Hepatic stellate cell (primary cell): Measurements from ENCODE around the gene ACTR10.
"Not testable (repeated sequence)": the region's sequence is repeated elsewhere in the genome, so short reads cannot be mapped to it uniquely, and the experiment has no call there.

Experiments
- DNase-seq: peaks from one replicate; pipeline ENCODE4 v3.0.0; 2011; ENCODE audit warnings: low spot score

ACTR10 gene

DNA sequence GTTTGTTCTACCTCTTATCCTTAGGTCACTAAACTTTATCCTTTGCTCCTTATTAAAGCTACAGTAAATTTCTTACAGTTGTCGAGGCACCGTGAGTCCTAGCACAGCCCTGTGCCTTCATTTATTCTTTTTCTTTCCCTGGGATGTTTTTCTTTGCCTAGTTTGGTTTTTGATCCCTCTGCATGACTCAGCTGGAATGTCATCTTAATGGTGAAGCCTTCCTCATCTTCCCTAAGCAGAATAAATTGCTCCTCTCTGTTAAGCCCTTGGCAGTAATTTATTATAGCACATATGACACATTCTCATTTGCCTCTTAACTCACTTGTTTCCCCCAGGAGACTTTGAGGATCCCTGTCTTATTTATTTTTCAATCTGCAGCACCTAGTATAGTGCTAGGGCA, 16.6 kb downstream of the ACTR10 start:
- DNase-seq, result peak; percentile 12

GRCh38 chr14:58227096-58227819, 27.3 kb downstream of the ACTR10 start:
- no peak for DNase-seq

- no peak for DNase-seq
Observed at GRCh38 chr14:58238252-58239243, 38.6 kb downstream of the ACTR10 start.

- DNase-seq, result no peak
Observed at GRCh38 chr14:58239244-58240195, 39.6 kb downstream of the ACTR10 start.

DNA sequence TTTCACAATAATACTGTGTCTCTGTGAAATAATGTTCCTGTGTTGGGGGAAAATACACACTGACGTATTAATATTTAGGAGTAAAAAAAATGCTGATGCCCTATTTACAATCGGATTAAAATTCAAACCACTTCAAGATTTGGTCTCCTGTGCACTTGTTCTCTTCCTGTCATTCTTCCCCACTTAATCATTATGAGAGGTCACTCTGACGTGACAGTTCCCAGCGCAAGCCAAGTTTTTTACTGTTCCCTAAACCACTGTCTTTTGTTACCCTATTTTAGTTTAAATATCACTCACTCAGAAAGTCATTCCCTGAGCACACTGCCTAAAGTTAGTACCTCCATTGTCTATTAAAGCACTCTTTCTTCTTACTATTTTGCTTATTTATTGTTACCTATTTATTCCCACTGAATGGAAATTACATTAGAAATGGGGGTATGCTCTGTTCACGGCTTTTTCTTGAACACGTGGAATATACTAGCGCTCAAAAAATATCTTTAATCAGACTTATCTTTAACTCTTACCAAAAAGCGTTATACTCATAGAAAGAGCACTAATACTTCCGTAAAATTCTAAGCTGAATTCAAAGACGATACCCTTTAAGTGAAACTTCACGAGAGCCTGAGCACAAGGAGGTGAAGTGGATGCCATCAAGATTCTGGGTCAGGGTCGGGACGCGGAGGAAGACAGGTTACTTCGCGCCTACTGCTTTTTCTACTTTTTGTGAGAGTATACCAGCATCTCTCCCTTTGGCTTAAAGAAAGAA, 44.0 kb downstream of the ACTR10 start:
- no peak for DNase-seq

DNA sequence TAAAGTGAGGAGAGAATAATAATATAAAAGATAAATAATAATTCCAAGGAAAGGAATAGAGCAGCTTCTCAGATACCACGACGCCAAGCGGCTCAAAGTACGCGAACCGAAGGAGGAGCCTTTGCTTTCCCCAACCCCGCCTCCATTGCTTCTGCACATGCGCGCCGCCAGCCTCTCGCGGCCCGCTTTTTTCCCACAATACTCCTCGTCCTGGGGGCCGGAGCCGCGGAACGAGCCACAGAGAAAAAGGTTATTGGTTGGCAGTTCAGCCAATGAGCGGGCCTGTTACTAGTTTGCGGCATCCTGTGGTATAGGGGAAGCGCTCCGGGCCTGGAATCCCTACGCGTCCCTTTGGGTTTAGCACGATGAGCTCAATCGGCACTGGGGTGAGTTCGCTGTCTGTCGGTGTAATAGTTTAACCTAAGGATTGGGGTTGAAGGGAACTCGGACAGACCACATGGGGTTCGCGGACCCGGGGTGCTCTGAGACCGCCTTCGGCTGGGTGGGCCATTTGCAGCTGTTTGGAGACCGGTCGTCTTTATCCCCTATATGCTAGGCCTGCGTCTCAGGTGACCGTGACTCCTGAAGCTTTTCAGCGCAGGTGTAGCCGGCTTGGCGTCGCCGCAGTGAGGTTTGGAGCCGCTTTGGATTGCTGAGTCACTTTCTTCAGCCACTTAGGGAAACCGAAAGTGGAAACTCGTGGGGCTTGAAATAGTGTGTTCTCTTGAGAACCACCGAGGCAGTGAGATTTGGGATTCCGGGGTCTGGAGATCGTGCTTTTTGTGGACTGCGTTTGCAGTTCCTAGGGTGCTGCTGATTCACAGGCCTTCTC, 44.8 kb downstream of the ACTR10 start, which contains the start of gene PSMA3:
TSS of gene PSMA3 (plus strand) at position 288 of the 832 bp plus-strand sequence. CDS start at position 366, 78 bp downstream.
- peak; percentile 97 for DNase-seq

DNA sequence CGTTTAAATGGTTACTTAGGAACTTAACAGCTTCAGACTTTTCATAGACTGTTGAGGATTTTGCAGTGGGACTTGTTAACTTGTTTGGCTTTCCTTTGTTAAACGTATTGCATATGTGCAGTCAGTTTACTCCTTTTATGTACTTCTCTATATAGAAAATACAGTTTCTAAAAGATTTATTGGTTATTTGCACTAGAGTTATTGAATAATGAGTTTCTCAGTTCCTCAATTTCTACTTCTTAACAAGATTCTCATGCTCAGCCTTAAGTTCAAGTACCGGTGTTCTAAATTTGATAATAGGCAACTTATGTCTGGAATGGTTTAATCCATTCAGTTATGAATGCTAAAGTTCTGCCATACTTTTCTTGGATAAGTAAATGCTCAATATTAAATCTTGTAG, 45.6 kb downstream of the ACTR10 start:
- no peak for DNase-seq

DNA sequence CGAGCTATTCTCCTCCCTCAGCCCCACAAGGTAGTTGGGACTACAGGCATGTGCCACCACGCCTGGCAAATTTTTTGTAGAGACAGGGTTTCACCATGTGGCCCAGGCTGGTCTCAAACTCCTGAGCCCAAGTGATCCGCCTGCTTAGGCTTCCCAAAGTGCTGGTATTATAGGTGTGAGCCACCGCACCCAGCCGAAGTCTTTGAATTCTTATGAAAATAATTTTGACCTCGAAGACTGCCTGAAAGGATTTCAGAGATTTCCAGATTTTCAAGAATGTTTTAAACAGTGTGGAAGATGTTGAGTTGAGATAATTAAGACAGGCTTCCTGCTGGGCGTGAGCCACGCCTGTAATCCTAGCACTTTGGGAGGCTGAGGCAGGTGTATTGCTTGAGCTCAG, 49.7 kb downstream of the ACTR10 start:
- DNase-seq, result no peak

- DNase-seq, result no peak
Observed at GRCh38 chr14:58258156-58258555, 58.2 kb downstream of the ACTR10 start.

- DNase-seq, result not testable (repeated sequence)
Observed at GRCh38 chr14:58262005-58262404, 62.1 kb downstream of the ACTR10 start.

- no peak for DNase-seq
Observed at GRCh38 chr14:58265401-58265800, 65.5 kb downstream of the ACTR10 start.

- DNase-seq, result no peak
Observed at GRCh38 chr14:58270628-58271027, 70.7 kb downstream of the ACTR10 start.

DNA sequence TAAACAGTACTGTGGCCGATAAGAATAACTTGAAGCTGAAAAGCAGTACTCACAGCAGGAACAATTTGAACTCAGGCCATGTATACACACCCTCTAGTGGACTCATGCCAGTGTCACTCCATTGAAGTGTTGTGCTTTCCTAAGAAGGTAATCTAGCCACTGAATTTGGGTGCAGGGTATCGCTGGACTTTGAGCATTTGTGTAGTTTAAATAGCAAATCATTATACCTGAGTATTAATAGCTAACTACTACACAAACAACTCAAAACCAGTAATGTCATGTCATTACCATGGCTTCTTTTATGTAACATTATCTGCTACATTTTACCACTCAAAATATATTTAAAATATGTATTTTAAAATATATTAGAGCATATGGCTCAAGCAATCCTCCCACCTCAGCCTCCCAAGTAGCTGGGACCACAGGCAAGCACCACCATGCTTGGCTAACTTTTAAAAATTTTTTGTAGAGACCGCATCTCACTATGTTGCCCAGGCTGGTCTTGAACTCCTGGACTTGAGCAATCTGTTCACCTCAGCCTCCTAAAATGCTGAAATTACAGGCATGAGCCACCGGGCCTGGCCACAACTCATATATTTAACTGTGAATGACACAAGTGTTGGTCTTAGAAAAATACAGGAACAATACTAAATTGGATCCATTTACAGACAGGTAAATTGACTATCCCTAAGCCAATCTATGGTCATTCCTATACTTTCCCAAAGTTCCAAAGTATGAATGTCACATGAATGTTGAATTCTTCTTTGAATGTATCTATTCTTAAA, 72.8 kb downstream of the ACTR10 start:
- DNase-seq, result peak; percentile 5

- no peak for DNase-seq
Observed at GRCh38 chr14:58274881-58275280, 74.9 kb downstream of the ACTR10 start.

GRCh38 chr14:58275527-58276190, 75.7 kb downstream of the ACTR10 start:
- no peak for DNase-seq

DNA sequence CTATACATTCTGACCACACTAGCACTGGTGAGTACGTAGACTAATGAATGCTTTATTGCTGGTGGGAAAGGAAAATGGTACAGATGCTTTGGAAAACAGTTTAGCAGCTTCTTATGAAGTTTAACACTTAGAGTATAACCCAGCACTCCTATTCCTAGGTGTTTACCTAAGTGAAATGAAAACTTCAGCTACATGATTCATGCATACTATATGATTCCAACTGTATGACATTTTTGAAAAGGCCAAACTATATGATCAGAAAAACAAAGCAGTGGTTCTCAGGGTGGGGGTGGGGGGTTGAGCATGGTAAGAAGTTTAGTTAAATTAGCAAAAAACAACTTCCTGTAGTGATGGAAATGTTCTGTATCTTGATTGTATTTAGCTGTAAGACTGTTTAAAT, 76.3 kb downstream of the ACTR10 start:
- no peak for DNase-seq

GRCh38 chr14:58278177-58278576, 78.2 kb downstream of the ACTR10 start:
- no peak for DNase-seq

- DNase-seq, result peak; percentile 63
Observed at GRCh38 chr14:58280954-58281787, 81.2 kb downstream of the ACTR10 start.
